ENCODE measurements around the gene PLEKHG1. TPM values are rescaled to one million over a fixed set of nuclear protein-coding genes. Genes with fewer than 3 reads are reported as not detected.

Gene PLEKHG1
- 1 to 10 TPM; 2.2 to 6.4 (median 2.9) TPM for total RNA-seq
- 1 to 10 TPM; 1.3 to 1.5 TPM for polyA plus RNA-seq

DNA sequence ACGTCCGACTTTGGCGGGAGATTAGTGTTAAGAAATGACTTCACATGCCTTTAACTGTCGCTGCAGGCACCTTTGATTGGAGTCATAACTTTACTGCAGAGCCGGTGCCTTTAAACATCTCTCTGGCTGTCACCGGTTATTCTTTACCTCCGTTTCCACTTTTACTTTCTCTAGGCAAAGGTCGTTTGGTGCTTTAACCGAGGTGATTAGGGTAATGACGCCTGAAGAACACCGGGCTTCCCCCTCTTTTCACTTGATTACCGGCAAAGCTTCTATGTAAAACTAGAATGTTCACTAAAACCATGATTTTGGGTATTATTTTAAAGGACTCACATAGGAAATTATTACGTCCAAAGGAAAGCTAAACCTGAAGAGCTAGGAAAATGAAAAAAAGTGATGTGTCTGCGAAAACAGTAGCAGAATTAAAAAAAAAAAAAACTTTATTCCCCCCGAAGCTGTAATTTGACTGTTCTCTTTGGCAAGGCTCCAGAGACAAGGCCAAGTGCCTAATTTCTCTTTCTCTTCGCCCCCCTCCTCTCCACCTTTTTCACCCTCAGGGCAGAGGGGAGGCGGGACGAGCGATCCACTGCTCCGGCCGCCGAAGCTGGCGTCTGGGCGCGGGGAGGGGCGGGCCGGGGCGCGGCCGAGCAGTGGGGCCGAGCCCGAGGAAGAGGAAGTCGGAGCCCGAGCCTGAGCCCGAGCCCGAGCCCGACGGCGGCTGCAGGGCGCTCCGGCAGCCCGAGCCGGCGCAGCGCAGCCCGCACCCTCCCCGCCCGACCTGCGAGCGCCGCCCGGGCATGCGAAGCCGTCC, at the start of gene PLEKHG1:
PLEKHG1 (plus strand) TSS at position 687 of the 811 bp plus-strand sequence. CDS start 133,797 bp downstream, outside the sequence.
- TF ChIP-seq, protein P1, sequence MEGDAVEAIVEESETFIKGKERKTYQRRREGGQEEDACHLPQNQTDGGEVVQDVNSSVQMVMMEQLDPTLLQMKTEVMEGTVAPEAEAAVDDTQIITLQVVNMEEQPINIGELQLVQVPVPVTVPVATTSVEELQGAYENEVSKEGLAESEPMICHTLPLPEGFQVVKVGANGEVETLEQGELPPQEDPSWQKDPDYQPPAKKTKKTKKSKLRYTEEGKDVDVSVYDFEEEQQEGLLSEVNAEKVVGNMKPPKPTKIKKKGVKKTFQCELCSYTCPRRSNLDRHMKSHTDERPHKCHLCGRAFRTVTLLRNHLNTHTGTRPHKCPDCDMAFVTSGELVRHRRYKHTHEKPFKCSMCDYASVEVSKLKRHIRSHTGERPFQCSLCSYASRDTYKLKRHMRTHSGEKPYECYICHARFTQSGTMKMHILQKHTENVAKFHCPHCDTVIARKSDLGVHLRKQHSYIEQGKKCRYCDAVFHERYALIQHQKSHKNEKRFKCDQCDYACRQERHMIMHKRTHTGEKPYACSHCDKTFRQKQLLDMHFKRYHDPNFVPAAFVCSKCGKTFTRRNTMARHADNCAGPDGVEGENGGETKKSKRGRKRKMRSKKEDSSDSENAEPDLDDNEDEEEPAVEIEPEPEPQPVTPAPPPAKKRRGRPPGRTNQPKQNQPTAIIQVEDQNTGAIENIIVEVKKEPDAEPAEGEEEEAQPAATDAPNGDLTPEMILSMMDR (IDR thresholded peaks at IDR 0.05), result no peak
- no peaks in the 10 kb centered on the region for H3K9me3 ChIP-seq
- no peaks in the 10 kb centered on the region for H3K4me1 ChIP-seq
- peak within 1 kb of the TSS; percentile 40 to 71 (median 54) for H3K4me3 ChIP-seq
- intact Hi-C loops (cut with DNase I), result no loop called here
- FAIRE-seq (no peak), ATAC-seq (peak; percentile 88 to 94 (median 90)), DNase-seq (peak; percentile 42 to 85 (median 60))
- 13 to 16% methylated on average over 51 to 54 of the region's 54 CpGs for WGBS, 2 donors
- H3K27me3 ChIP-seq, result peaks cover 0 to 2% (median 0%) of the 10 kb centered on the region in 4 donors
- H3K36me3 ChIP-seq, result no peaks in the 10 kb centered on the region
- H3K27ac ChIP-seq, result peak within 1 kb of the TSS in 2 of 4 donors; percentile 55 to 62

DNA sequence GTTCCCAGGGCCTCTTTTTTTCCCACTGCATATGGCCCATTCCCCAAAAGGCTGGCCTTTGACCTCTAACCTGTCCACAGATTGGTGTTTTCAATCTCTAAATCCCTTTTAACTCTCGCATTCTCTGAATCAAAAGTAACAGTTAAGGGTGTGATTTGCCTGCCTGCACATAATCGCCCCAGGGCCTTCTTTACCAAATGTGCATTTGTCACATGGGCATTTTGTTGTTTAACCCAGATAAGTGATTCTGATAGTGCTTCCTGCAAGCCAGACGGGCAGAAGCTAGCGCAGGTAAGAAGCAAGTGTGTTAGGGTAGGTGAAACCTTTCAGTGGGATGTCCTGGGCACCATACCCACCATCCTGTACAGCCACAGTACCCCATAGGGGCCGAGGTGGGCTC, 49.4 kb upstream of the PLEKHG1 start:
- Histone ChIP-seq H3K27ac (no peak overlapping the region), H3K4me1 (no peaks in the 10 kb centered on the region), H3K4me3 (no peak overlapping the region), H3K27me3 (no peaks in the 10 kb centered on the region), H3K9me3 (no peaks in the 10 kb centered on the region), H3K36me3 (no peaks in the 10 kb centered on the region)
- TF ChIP-seq, protein P1 (IDR thresholded peaks at IDR 0.05), result no peak
- FAIRE-seq, result no peak
- DNase-seq, result no peak
- intact Hi-C loops (cut with DNase I), result no loop called here
- 68 to 69% methylated on average over 5 of the region's 5 CpGs for WGBS, 2 donors
- no peak for ATAC-seq

DNA sequence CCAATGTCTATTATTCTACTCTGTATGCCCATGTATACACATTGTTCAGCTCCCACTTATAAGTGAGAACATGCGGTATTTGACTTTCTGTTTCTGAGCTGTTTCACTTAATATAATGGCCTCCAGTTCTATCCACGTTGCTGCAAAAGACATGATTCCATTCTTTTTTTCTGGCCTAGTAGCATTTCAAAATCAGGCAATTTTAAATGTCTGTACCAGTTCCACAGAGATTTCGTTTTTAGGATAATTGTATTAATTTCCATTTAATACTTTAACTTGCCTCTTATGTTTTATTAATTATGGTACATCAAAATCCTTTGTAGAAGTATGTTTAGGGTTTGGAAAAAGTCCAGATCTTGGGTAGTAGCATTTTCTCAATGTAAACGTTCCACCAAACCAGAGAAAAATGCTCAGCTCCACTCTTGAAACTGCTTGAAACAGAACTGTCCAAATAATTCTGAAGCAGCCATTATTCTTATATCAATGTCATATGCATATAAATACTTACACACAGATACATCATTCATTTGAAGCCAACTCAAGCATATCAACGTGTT, 42.6 kb upstream of the PLEKHG1 start:
- Histone ChIP-seq H3K27me3 (no peaks in the 10 kb centered on the region), H3K27ac (no peak overlapping the region), H3K4me3 (no peak overlapping the region), H3K36me3 (no peaks in the 10 kb centered on the region), H3K9me3 (no peaks in the 10 kb centered on the region), H3K4me1 (no peaks in the 10 kb centered on the region)
- TF ChIP-seq, protein P1 (IDR thresholded peaks at IDR 0.05), result no peak
- intact Hi-C loops (cut with DNase I), result no loop called here
- ATAC-seq (no peak), DNase-seq (no peak), FAIRE-seq (no peak)
- 57 to 65% methylated on average over 5 of the region's 5 CpGs for WGBS, 2 donors

DNA sequence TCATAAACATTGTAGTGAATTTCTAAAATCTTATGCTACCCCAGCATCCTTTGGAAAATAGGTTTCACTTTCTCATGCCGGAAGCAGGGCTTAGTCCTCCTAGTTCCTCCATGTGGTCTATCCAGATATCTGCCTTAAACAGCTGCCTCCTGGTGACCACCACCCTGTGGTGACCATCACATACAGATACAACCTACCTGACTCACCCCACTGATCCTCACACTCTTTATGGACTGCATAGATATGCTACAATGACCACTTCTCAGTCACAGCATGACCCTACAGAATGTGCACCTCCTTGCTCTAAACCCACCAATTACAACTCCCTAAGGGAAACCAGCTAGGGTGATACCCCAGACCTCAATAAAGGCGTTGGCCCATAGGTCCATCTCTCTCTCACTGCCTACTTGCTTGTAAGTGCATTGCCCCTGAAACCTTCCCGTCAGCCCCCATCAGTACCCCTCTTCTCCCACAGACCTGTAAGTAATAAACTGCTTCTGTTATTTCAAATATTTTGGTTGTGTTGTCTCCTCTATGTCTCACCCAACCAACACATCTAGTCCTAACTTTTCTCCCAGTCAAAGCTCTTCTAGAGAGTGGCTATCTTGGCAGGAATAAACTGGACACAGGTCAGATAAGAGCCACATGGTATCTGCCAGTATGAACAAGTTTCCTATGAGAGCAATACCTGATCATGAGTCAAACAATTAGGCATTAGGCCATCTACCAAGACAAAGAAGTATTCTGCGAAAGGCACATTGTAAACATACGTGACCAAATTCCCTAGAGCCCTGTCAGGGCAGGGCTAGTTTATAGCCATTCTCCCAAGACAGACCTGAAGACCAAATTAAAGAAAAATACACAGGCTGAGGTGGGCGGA, 39.4 kb upstream of the PLEKHG1 start:
- TF ChIP-seq, protein P1 (IDR thresholded peaks at IDR 0.05), result no peak
- WGBS, 2 donors, result 71 to 82% methylated on average over 6 of the region's 6 CpGs
- intact Hi-C loops (cut with DNase I), result no loop called here
- ATAC-seq (no peak), FAIRE-seq (no peak), DNase-seq (no peak)
- H3K9me3 ChIP-seq, result no peaks in the 10 kb centered on the region
- H3K27ac ChIP-seq, result no peak overlapping the region
- no peaks in the 10 kb centered on the region for H3K4me1 ChIP-seq
- no peaks in the 10 kb centered on the region for H3K27me3 ChIP-seq
- H3K36me3 ChIP-seq, result no peaks in the 10 kb centered on the region
- H3K4me3 ChIP-seq, result no peak overlapping the region
